ENCODE results near the gene NDUFS7. TPM values are rescaled to one million over a fixed set of nuclear protein-coding genes. Genes with fewer than 3 reads are reported as not detected.

NDUFS7 gene
- total and polyA plus RNA-seq, 10 of the 15 experiments (the other 5 are each of a cell fraction or from before 2014, with no cell fraction given): 5.1 to 282 (median 92.9) TPM

DNA sequence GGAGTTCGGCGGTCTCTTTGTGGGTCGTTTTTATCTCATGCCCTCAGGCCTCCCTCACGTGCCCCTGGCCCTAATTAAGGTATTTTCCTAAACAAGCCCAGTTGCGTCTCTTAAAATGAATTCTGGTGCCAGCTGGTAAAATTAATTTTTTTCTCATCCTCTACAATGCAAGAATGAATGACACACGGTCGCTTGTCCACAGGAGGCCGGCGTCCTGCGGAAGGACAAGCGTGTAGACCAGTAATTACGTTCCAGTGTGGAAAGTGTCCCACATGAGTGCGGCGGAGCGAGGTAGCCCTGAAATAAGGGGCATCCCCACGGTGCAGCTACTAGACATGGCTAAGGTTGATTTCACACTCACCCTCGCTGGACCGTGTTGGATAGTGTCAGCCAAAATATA lies 34.5 kb upstream of the NDUFS7 start:
- TF ChIP-seq POLR2AphosphoS5 (IDR thresholded peaks at IDR 0.05; ENCODE audit: low read length) (no peak), ZNF384 (IDR thresholded peaks at IDR 0.05; ENCODE audit: borderline replicate concordance, low read depth, low read length) (no peak), CTCF (IDR thresholded peaks at IDR 0.05 in 2 of 3, conservative IDR thresholded peaks at IDR 0.05 in 1 of 3; ENCODE audit: control insufficient read depth in 2 of 3, extremely low read depth in 1 of 3, insufficient read depth in 1 of 3, low read depth in 3 of 3, low read length in 3 of 3) (no peak), NBN (IDR thresholded peaks at IDR 0.05) (no peak), CBX5 (IDR thresholded peaks at IDR 0.05; ENCODE audit: low read depth) (no peak), ZBTB33 (IDR thresholded peaks at IDR 0.05) (no peak), PAX5 (IDR thresholded peaks at IDR 0.05; ENCODE audit: borderline replicate concordance, low read depth, low read length) (no peak), ATF7 (IDR thresholded peaks at IDR 0.05; ENCODE audit: low read depth) (no peak), MAX (IDR thresholded peaks at IDR 0.05; ENCODE audit: low read depth, low read length) (no peak), KLF5 (IDR thresholded peaks at IDR 0.05; ENCODE audit: partially characterized antibody) (no peak), CHD1 (IDR thresholded peaks at IDR 0.05; ENCODE audit: low read depth, low read length) (no peak), SMARCA5 (IDR thresholded peaks at IDR 0.05) (no peak), FOXM1 (IDR thresholded peaks at IDR 0.05; ENCODE audit: low read depth, low read length) (no peak), CHD2 (IDR thresholded peaks at IDR 0.05; ENCODE audit: borderline replicate concordance, low read depth, low read length) (no peak), NR2C2 (IDR thresholded peaks at IDR 0.05; ENCODE audit: borderline replicate concordance, control insufficient read depth, insufficient read length, low read depth) (no peak), MEF2B (IDR thresholded peaks at IDR 0.05; ENCODE audit: partially characterized antibody, poor library complexity, severe bottlenecking) (no peak), SPI1 (IDR thresholded peaks at IDR 0.05; ENCODE audit: borderline replicate concordance, insufficient read depth, low read depth, low read length) (no peak)
- TF ChIP-seq, protein P1, sequence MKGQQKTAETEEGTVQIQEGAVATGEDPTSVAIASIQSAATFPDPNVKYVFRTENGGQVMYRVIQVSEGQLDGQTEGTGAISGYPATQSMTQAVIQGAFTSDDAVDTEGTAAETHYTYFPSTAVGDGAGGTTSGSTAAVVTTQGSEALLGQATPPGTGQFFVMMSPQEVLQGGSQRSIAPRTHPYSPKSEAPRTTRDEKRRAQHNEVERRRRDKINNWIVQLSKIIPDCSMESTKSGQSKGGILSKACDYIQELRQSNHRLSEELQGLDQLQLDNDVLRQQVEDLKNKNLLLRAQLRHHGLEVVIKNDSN (IDR thresholded peaks at IDR 0.05; ENCODE audit: borderline replicate concordance, extremely low read length, insufficient read depth, low read depth, low read length): no peak
- TF ChIP-seq, protein P2, sequence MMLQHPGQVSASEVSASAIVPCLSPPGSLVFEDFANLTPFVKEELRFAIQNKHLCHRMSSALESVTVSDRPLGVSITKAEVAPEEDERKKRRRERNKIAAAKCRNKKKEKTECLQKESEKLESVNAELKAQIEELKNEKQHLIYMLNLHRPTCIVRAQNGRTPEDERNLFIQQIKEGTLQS (IDR thresholded peaks at IDR 0.05; ENCODE audit: borderline replicate concordance, extremely low read depth, low read depth, low read length): no peak
- H3K9ac ChIP-seq (ENCODE audit: control insufficient read depth, insufficient read depth, low read length): no peak overlapping the region
- ATAC-seq: no peak
- no peaks in the 10 kb centered on the region for H3K36me3 ChIP-seq (ENCODE audit: control insufficient read depth in 2 of 2, insufficient read depth in 2 of 2, low read length in 1 of 2)
- ChIA-PET RAD21 (ENCODE audit: unreplicated experiment) (no interaction called here), CTCF (interaction anchor here (0.7 to 1.0 kb wide), 2 partner anchors 70 to 105 kb away, joined by 3 read pairs; no protein-coding TSS in a partner anchor), POLR2A (no interaction called here), SMC1A (ENCODE audit: uncharacterized antibody, unreplicated experiment) (interaction anchor here (0.8 kb wide), 1 partner anchor 22 kb away, joined by 3 read pairs; no protein-coding TSS in a partner anchor)
- H3K4me1 ChIP-seq (ENCODE audit: control insufficient read depth, insufficient read depth, low read length): peaks cover 9% of the 10 kb centered on the region
- in situ Hi-C loops (cut with MboI) (no loop called here), intact Hi-C loops (cut with micrococcal nuclease; ENCODE audit: unreplicated experiment) (no loop called here)
- H3K27me3 ChIP-seq (replicated peaks in 1 of 2; ENCODE audit: control insufficient read depth in 2 of 2, insufficient read depth in 2 of 2, low read length in 1 of 2): no peaks in the 10 kb centered on the region; a peak in 1 of 4 replicates
- no peaks in the 10 kb centered on the region for H4K20me1 ChIP-seq (ENCODE audit: control insufficient read depth, insufficient read depth)
- H3K79me2 ChIP-seq (ENCODE audit: control insufficient read depth, insufficient read depth, low read length): no peaks in the 10 kb centered on the region
- H3K4me3 ChIP-seq: no peak overlapping the region
- no peaks in the 10 kb centered on the region for H3K9me3 ChIP-seq (replicated peaks; ENCODE audit: control insufficient read depth, insufficient read depth, low read length)
- no peak for DNase-seq (ENCODE audit: low read depth, low spot score)
- FAIRE-seq: no peak
- no peak overlapping the region for H3K27ac ChIP-seq (ENCODE audit: control insufficient read depth, insufficient read depth)
- H2AFZ ChIP-seq (ENCODE audit: control insufficient read depth, low read depth, low read length): no peak overlapping the region
- WGBS (ENCODE audit: insufficient coverage, insufficient replicate concordance, low lambda C conversion rate, missing lambda C conversion rate): 59% methylated on average over 18 of the region's 18 CpGs
- BruUV-seq (replicated peaks): no TSS peak
- H3K4me2 ChIP-seq (ENCODE audit: control insufficient read depth, insufficient read depth): no peak overlapping the region

Data from GM12878 (cell line).